Measurements from ENCODE around the gene AMOTL1. TPM values are rescaled to one million over a fixed set of nuclear protein-coding genes. Genes with fewer than 3 reads are reported as not detected.

Gene AMOTL1
- total RNA-seq, 2 experiments from 2014 or later = 6.6 to 8.4 TPM

DNA sequence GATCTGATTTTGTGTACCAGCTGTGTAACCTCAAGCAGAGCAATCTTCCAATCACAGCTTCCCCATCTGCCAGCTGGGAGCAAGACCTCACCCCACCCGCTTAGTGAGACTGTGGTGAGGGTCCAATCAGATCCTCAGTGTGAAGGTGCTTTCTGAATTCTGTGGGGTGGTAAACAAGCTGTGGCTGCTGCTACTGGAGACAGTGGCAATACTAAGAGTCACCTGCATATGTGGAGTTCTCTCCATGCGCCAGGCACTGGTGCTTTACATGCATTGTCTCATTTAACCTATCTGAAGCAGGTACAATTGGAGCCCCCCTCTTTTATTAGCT is 154.8 kb downstream of the AMOTL1 start:
- peaks cover 12% of the 10 kb centered on the region for H3K9me3 Mint-ChIP-seq (ENCODE audit: insufficient read depth)
- peaks cover 27% of the 10 kb centered on the region for H3K4me1 Mint-ChIP-seq (ENCODE audit: low read depth)
- H3K4me3 Mint-ChIP-seq = no peak overlapping the region
- POLR2A ChIA-PET = interaction anchor here (0.6 to 1.0 kb wide), 2 partner anchors 32 to 35 kb away, joined by 3 read pairs; no protein-coding TSS in a partner anchor
- no peak for DNase-seq
- ATAC-seq = no peak
- H3K36me3 Mint-ChIP-seq (ENCODE audit: low read depth) = peaks cover 14% of the 10 kb centered on the region
- no peak overlapping the region for H3K27ac Mint-ChIP-seq
- no peaks in the 10 kb centered on the region for H3K27me3 Mint-ChIP-seq (ENCODE audit: low read depth)
- CTCF ChIA-PET = interaction anchor here (0.6 to 1.2 kb wide), 2 partner anchors 45 to 715 kb away, joined by 3 read pairs; no protein-coding TSS in a partner anchor

DNA sequence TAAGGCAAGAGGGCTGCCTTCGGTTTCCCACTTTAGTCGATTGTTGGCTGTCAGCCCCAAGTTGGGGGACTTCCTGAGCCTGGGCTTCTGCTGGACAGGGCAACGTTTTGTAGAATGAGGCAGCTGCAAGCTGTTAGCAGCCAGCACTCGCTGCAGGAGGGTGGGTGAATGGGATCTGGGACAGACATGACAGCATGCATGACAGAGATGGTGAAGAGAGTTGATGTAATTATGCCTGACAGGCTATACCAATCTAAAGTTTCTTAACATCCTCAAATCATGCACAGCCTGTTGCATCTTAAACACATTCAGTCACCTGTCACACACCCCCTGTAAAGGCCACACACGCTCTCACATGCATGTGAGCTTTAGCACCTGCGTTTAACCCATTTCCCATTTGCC is 156.0 kb downstream of the AMOTL1 start:
- Mint-ChIP-seq H3K4me1 (ENCODE audit: low read depth) (peaks cover 37% of the 10 kb centered on the region), H3K9me3 (ENCODE audit: insufficient read depth) (peaks cover 12% of the 10 kb centered on the region), H3K4me3 (no peak overlapping the region), H3K36me3 (ENCODE audit: low read depth) (peaks cover 14% of the 10 kb centered on the region), H3K27me3 (ENCODE audit: low read depth) (no peaks in the 10 kb centered on the region), H3K27ac (peak overlapping the region; percentile 86)
- peak; percentile 16 for ATAC-seq
- ChIA-PET CTCF (interaction anchor here (0.9 to 1.1 kb wide), 4 partner anchors 26 to 301 kb away, joined by 3 to 6 read pairs (median 4); partner anchors contain the start of genes CWC15 and KDM4D), POLR2A (interaction anchor here (0.6 to 1.2 kb wide), 4 partner anchors 37 to 1140 kb away, joined by 3 to 5 read pairs (median 4); partner anchors contain the start of genes CWC15, KDM4D and MED17)
- DNase-seq = no peak

DNA sequence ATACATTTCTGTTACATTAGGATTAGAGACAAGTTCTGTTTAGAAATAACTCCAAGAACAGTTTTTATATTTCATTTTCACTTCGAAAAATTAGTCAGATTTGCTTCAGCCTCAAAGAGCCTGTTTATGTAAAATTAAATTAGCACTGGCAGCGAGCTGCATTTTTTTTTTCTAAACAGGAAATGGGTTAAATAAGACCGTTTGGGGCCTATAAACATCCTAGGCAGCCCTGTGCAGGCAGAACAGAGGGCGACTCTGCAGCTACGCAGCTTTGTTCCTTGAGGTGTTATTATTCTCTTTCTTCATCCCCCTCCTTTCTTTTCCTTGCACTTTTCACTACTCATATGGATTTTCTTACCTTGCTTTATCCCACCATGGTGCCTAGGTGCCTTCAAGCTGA is 156.5 kb downstream of the AMOTL1 start:
- ChIA-PET POLR2A (interaction anchor here (0.6 to 1.2 kb wide), 5 partner anchors 37 to 1141 kb away, joined by 3 to 5 read pairs (median 4); partner anchors contain the start of genes CWC15, KDM4D and MED17), CTCF (interaction anchor here (0.9 to 1.9 kb wide), 5 partner anchors 10 to 301 kb away, joined by 3 to 6 read pairs (median 4); partner anchors contain the start of genes CWC15 and KDM4D)
- peak; percentile 45 for DNase-seq
- peak; percentile 52 for ATAC-seq
- Mint-ChIP-seq H3K27ac (peak overlapping the region; percentile 86), H3K9me3 (ENCODE audit: insufficient read depth) (peaks cover 12% of the 10 kb centered on the region), H3K36me3 (ENCODE audit: low read depth) (peaks cover 14% of the 10 kb centered on the region), H3K27me3 (ENCODE audit: low read depth) (no peaks in the 10 kb centered on the region), H3K4me1 (ENCODE audit: low read depth) (peaks cover 37% of the 10 kb centered on the region), H3K4me3 (peak overlapping the region; percentile 20)

DNA sequence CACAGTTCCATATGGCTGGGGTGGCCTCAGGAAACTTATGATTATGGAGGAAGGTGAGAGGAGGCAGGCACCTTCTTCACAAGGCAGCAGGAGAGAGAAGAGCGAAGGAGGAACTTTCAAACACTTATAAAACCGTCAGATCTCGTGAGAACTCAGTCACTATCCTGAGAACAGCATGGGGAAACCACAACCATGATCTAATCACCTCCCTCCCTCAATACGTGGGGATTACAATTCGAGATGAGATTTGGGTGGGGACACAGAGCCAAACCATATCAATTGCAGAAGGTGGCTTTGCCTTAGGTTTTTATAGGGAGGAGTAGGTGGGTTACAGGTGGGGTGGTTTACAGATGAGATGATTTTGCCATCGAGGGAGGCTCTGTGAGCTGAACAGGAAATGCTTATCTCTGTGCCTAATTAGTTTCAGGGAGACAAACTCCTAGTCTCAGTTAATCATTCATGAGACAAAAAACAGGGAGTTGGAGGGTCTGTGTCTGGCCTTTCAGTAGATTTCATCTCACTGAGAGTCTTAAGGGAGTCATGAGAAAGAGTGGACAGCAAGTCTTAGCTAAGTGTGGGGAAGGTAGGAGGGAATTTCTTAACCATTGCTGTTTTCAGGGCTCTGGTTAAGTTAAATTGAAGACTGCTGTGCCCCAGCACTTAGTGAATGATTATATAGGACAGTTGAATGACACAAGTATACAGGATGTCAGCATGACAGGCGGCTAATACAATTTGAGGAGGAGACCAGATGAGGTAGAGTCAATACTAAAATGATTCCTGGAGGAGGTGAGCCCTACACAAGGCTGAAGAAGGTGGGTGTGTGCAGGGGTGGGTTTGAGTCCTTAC is 157.5 kb downstream of the AMOTL1 start:
- Mint-ChIP-seq H3K4me3 (no peak overlapping the region), H3K9me3 (ENCODE audit: insufficient read depth) (peaks cover 12% of the 10 kb centered on the region), H3K4me1 (ENCODE audit: low read depth) (peaks cover 37% of the 10 kb centered on the region), H3K36me3 (ENCODE audit: low read depth) (peaks cover 14% of the 10 kb centered on the region), H3K27ac (peak overlapping the region; percentile 86), H3K27me3 (ENCODE audit: low read depth) (no peaks in the 10 kb centered on the region)
- ATAC-seq = no peak
- ChIA-PET CTCF (interaction anchor here (1.1 to 1.9 kb wide), 2 partner anchors 9 to 28 kb away, joined by 5 to 6 read pairs; no protein-coding TSS in a partner anchor), POLR2A (interaction anchor here (0.8 to 1.0 kb wide), 2 partner anchors 42 to 48 kb away, joined by 3 to 4 read pairs; partner anchors contain the start of genes CWC15 and KDM4D)
- DNase-seq = no peak

DNA sequence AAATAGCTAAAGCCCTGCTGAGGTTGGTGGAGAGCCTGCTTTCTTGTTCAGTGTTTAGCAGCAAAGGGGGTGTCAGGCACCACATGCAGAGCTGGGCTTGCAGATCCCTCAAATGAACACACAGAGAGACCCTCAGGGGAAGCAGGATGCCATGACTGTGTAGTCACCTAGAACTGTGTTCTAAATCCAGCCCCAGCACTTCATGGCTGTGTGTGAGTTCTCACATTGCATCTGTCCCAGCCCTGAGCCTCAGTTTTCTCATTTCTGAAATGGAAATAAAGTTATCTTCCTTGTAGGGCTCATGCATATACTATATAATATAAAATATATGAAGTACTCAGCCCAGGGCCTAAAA is 158.1 kb downstream of the AMOTL1 start:
- Mint-ChIP-seq H3K27ac (no peak overlapping the region), H3K36me3 (ENCODE audit: low read depth) (peaks cover 14% of the 10 kb centered on the region), H3K4me3 (no peak overlapping the region), H3K4me1 (ENCODE audit: low read depth) (peaks cover 37% of the 10 kb centered on the region), H3K9me3 (ENCODE audit: insufficient read depth) (peaks cover 12% of the 10 kb centered on the region), H3K27me3 (ENCODE audit: low read depth) (no peaks in the 10 kb centered on the region)
- ATAC-seq (no peak), DNase-seq (no peak)
- POLR2A ChIA-PET = interaction anchor here (0.8 to 1.0 kb wide), 2 partner anchors 43 to 47 kb away, joined by 3 to 4 read pairs; partner anchors contain the start of genes CWC15 and KDM4D
- CTCF ChIA-PET = interaction anchor here (0.9 to 1.9 kb wide), 2 partner anchors 8 to 42 kb away, joined by 3 to 5 read pairs; no protein-coding TSS in a partner anchor

Other genes starting within 250 kb of the AMOTL1 start
- gene FUT4, start 224.4 kb upstream of the AMOTL1 start, total RNA-seq = 1 to 10 TPM; 6.5 to 7.0 TPM
- under 1 TPM; 0.39 to 0.53 TPM for gene PIWIL4, start 201.0 kb upstream of the AMOTL1 start, total RNA-seq
- 10 to 100 TPM; 79.0 to 79.5 TPM for gene CWC15, start 205.2 kb downstream of the AMOTL1 start, total RNA-seq
- gene KDM4D, start 205.4 kb downstream of the AMOTL1 start, total RNA-seq = under 1 TPM; 0.89 to 0.90 TPM

Data from activated CD8-positive, alpha-beta T cell treated with anti-CD3 and anti-CD28 coated beads, Interleukin-2, amount 10 ng/mL, durations not matched to agents 7 days and 5 days (primary cell).